Hematopoietic multipotent progenitor cell treated with erythropoietin and hydrocortisone succinate and interleukin-3 and kit ligand, for 17 days (in vitro differentiated cells): ENCODE measurements around the gene SLC13A4.
"Not testable (repeated sequence)": the region's sequence is repeated elsewhere in the genome, so short reads cannot be mapped to it uniquely, and the experiment has no call there.

Source experiments
- DNase-seq: peaks from one replicate; pipeline ENCODE4 v3.0.0-alpha.2; 2015; ENCODE audit warnings: low spot score

SLC13A4 gene

DNA sequence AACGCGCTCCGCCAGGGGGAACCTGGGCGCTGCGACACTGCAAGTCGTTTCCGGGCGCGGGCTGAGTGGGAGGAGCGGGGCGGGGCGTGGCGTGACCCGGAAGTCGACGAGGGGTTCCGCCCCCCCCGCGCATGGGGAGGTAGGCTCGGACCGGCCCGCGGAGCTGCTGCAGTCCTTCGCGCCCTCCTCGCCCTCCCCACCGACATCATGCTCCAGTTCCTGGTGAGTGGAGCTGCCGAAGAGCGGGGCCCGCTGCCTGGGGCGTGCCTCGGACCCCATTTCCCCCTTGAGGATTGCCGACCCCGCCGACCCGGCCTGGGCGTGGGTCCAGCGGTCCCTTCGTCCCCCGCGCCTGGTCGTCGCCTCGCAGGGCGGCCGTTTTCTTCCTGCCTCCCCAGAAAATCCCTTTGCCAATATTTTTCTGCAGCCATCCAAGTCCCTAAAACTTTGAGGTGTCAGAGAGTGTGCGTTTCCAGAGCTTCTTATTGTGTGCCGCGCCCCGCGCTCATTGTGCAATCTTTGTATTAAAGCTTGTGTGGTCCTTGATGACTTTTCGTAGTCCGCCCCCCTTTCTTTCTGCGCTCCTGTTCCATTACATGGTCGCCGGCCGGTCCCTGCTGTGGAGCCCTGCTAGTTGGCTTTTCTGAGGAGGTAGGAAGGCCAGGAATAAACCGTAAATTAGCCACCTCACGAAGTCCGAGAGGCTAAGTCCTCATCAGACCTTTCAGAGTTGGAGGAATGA lies 65.4 kb downstream of the SLC13A4 start, which contains the start of gene STMP1:
TSS of gene STMP1 (plus strand) at position 142 of the 742 bp plus-strand sequence.
- peak; percentile 95 for DNase-seq

DNA sequence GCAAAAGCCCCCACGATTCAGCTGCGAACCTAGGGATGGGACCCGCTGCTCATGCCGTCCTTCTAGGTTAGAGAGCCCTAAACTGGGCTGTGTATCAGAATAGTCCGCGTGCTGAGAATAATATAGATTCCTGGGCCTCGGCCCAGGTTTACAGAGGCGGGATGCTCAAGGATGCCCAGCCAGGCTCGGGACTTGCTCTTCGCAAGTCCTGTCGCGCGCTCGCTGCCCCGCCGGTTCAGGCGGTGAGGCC lies 65.9 kb downstream of the SLC13A4 start:
- no peak for DNase-seq

DNA sequence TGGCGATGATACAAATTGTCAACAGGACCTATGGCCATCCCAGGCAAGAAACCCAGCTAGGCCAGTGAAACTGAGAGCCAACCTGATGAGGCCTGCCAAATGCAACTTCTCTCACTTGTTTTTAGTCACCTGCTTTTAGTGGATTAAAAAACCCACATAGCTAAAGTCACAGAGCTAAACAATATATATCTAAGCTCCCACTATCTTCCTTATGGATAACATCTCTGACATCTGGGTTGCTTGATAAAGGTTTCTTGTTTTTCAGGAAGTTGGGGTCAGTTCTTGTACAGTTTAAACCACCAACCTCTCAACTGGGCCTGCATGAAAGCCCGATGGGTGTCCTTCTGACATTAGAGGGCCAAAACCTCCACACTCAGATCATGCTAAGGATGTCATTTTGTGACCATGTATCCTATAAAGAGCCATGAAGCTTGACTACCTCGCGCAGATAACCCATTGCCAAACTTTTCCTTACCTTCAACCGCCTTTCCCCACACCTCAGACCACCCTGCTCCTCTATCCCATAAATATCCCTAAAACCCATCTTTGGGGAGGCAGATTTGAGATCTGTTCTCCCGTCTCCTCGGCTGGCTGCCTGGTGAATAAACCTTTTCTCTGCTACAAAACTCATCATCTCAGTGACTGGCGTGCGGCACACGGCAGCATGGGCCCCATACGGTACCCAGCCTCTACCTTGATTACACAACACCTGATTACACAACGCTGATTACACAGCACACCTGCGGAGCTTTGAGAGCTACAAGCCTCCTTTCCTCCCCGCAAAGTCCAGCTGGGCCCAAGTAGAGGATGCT lies 66.5 kb downstream of the SLC13A4 start:
- peak; percentile 21 for DNase-seq

DNA sequence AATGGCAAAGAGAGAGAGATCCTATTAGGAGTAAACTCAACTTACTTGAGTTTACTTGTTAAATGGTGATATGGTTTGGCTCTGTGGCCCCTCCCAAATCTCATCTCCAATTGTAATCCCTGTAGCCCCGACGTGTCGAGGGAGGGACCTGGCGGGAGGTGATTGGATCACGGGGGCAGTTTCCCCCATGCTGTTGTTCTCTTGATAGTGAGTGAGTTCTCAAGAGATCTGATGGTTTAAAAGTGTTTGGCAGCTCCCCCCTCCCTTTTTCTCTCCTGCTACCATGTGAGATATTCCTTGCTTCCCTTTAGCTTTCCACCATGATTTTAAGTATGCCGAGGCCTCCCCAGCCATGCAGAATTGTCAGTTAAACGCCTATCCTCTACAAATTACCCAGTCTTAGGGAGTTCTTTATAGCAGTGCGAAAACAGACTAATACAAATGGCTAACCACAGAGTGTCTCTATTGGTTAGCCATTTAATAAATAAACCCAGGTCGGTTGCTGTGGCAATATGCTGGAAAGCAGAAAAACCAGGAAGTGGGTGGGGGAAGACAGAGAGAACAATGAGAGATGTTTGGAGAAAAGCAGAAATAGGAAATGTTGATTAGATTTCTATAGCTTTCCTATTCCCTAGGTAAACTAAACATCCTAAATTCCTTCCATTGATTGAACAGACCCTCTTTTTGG lies 68.7 kb downstream of the SLC13A4 start:
- no peak for DNase-seq

DNA sequence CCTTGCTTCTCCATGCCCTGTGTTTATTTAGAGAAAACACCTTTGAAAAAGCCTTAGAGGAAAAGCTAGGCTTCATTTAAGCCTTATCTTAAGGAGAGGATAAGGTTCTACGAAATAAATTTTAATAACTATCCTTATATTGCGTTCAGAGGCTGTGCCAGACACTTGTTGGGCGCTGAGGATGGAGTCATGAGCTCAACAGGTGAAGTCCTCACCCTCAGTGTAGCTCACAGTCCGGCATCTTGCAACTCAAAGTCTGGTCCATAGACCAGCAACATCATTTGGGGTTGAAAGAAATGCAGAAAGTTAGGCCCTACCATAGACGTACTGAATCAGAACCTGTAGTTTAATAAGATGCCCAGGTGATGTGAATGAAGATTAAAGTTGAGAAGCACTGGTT lies 69.4 kb downstream of the SLC13A4 start:
- no peak for DNase-seq

DNA sequence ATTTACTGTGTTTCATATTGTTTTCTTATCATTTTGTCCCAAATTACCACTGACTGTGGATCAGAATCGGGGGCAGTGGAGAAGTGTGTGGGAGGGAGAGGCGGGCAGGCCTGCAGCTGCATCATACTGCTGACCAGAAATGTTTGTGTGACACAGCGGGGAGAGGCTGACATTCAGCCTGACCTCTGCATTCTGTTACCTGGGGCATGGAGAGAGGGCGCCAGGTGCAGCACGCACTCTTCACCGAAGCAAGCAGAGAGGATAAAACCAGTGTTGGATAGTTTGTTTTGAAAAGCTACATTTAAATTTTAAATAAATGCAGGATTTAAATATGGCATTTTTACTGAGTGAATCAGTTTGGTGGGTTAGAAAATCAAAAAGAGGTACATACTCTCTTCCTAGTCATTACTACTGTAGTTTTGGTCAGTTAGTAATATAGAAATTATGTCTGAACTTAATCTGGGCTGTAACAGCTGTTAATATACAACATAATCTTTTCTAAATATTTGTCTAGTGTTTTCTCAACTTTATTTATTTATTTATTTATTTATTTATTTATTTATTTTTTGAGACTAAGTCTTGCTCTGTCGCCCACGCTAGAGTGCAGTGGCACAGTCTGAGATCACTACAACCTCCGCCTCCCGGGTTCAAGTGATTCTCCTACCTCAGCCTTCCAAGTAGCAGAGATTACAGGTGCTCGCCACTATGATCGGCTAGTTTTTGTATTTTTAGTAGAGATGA lies 74.5 kb downstream of the SLC13A4 start:
- no peak for DNase-seq

DNA sequence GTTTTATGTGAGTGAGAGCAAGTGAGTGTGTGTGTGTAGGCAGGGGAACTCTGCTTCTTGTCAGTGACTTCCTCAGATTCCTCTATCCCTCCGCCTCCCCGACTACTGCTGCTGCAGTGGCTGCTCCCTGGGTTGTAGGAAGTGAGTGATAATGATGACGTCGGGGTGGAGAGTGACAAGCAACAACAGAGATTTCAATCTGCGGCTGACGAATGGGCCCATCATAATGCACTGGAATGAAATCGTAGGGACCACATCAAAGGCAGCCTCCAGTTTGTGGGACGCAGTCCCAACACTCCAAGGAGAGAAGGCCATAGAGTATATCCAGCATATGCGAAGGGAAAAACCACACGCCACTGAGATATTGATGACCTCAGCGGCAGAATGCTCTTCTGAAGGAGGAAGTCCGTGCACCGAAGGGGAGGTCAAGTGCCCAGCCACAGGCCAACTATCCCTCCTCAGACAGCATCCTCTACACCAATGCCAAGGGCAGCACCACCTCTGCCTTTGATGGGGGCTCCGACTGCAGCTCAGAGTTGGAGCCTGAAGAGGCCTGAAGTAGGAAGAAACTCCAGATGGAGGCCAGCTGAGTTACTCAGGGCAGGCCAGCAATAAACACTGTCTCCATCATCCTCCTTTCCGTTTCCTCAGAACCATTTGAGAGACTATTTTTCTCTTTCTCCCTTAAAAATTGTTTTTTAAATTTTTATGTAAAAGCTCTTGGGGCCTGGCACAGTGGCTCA lies 77.0 kb downstream of the SLC13A4 start:
- no peak for DNase-seq

DNA sequence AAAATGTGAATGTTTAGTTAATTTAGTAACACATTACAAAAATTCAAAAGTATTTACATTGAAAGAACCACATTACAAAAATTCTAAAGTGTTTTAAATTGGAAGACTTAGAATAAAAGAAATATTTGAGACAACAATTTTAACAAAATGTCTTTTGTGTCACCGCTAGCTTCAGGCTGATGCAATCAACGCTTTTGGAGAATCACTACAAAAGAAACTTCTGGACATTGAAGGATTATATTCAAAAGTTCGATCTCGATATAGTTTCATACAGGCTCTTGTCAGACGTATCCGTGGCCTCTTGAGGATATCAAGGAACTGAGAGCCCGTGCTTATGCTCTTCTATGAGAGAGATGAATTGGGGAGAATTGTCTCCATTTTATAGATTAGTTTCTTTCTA lies 79.8 kb downstream of the SLC13A4 start:
- DNase-seq, result no peak

DNA sequence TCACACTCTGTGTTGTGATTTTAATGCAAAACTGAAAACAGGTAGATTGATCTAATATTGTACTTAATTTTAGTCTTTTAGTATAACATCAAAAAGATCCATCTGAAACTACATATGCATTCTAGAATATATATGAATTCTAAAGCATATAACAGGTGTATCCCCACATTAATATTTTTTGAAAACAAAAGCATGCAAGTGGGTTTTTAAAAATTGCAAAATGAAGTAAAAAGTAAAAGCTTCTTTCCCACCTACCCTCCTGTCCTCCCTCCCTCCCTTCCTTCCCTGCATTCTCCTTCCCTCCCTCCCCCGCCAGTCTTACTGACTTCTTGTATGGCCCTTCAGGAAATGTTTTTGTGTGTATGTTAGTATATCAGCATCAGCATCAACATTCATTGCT lies 80.2 kb downstream of the SLC13A4 start:
- DNase-seq, result no peak

DNA sequence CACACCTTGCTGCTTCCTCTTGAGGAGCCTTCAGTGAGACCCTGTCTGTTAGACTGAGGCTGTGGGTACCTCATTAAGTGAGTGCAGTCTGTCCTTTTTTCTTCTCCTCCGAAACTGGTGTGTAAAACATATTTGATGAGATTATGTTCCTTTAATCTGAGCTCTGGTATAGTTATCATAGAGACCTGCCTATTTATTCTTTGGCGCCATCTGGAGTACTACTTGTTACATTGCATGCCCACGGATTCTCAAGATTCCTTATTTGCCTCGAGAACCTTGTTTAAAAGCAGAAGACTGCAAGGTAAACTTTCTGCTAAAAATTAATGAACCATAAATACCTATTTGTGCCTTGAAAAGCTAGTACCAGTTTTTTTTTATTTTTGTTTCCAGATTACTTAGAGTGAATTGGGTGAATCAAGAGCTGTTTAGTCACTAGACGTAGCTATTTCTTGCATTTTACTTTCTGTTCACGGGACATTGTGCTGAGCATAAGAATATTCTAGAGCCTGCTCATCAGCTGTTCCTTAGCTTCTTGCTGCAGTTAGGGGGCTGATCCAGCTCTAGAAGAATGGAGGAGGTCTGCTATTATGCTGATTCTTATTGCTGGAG lies 82.6 kb downstream of the SLC13A4 start:
- DNase-seq, result peak; percentile 77

DNA sequence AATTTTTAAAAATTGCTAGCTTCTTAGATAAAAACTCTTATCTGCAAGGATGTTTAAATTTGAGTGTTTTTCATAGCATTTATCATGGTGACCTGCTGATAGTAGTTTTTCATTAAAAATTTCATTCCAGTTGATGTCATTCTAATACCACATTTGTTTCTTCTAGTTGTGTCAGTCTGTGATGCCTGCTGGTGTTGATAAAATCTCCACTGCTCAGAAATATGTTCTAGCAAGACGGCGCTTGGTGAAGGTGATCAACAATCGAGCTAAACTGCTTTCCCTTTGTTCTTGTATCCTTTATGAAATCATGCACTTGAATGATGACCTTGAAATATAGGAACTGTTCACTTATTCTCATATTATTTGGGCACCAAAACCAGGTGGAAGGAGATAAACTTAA lies 83.3 kb downstream of the SLC13A4 start:
- DNase-seq, result no peak

DNA sequence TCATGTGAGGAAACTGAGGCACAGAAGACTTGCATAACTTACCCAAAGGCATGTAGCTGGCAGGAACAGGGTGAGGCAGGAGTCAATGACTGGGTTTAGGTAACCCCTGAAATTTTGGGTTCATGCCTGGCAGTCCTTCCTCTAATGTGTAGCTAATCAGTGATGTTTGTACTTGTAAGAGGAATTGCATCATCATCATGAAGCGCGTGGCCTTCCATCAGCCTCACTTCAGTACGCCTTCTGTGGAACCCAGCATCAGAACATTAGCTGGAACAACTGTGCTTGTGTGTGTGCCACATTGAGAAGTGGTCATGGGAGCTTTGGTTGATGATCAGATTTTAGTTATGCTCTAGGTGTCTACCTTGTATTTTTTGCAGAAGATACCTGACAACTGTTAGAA lies 83.8 kb downstream of the SLC13A4 start:
- no peak for DNase-seq

DNA sequence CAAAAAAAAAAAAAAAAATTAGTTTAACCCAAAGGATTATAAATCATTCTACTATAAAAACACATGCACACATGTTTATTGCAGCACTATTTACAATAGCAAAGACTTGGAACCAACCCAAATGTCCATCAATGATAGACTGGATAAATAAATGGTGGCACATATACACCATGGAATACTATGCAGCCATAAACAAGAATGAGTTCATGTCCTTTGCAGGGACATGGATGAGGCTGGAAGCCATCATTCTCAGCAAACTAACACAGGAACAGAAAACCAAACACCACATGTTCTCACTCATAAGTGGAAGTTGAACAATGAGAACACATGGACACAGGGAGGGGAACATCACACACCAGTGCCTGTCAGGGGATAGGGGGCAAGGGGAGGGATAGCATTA lies 88.3 kb downstream of the SLC13A4 start:
- not testable (repeated sequence) for DNase-seq

DNA sequence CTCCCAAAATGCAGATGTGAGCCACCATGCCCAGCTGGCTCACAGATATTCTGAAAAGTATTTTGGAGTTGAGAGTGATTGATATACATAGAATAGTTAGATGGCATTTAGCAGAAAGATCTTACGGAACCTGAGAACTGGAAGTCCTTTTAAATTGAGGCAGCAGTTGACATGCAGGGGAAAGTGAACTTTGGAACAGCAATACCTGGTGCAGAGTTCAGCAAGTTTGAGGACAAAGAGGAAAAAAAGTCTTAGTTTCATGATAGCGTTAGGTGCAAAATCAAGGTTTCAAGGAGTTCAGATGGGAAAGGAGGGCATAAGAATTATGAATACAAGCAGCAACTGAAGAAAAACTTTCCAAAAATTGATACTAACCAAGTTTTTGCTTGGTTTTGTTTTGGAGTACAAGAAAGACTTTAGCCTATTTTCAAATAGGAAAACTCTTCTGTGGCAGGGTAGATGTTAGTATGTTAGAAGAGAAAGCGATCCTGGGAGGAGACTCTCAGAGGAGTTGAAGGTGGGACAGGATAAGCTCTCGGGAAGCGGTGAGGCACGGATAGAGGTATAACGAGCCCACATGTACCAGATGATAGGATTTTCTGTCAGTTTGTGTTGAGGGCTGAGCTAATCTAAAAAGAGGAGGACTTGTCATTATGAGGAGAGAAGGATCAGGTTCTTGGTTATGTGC lies 93.7 kb downstream of the SLC13A4 start:
- DNase-seq, result no peak
